PC-3 (cell line): ENCODE results near the gene GNAS. TPM values are rescaled to one million over a fixed set of nuclear protein-coding genes. Genes with fewer than 3 reads are reported as not detected.

Source experiments
- ATAC-seq: fragments of 200-7000 bp; cut with Tn5 transposase; 2 replicates; pipeline ENCODE4 v1.9.1; 2020; ENCODE audit warnings: mild to moderate bottlenecking, moderate library complexity
- BruUV-seq: library from RNA; stranded (reverse); fragments of 400-500 nt; replicated peaks from 2 replicates; lab custom pipeline; 2021; lab: Mats Ljungman, UMichigan
- CTCF ChIA-PET: fragments of 300-600 bp; sonication (Branson Sonifier 250); formaldehyde crosslinking; loops from one replicate; lab custom pipeline; 2022; ENCODE audit warnings: antibody characterized with exemption; lab: Charles Lee
- POLR2A ChIA-PET: fragments of 300-600 bp; sonication (Branson Sonifier 250); formaldehyde crosslinking; loops from one replicate; lab custom pipeline; 2022; ENCODE audit warnings: antibody characterized with exemption; ENCODE audit not compliant: unreplicated experiment; lab: Charles Lee
- DNase-seq: peaks from one replicate; pipeline ENCODE4 v3.0.0-alpha.2; 2015
- H2AFZ ChIP-seq: fragments of 300-600 bp; sonication (generic); 2 replicates; pipeline ENCODE4 v1.6.0; 2016; ENCODE audit warnings: antibody characterized with exemption, low read length
- H3F3A ChIP-seq: fragments of 300-600 bp; sonication (generic); one replicate; pipeline ENCODE4 v1.6.0; 2017; ENCODE audit warnings: antibody characterized with exemption, low read length, control low read depth, mild to moderate bottlenecking; ENCODE audit not compliant: unreplicated experiment
- H3K27ac ChIP-seq: fragments of 300-600 bp; sonication (generic); 2 replicates; pipeline ENCODE4 v1.5.1; 2016; ENCODE audit warnings: mild to moderate bottlenecking, low read length
- H3K27me3 ChIP-seq: fragments of 300-600 bp; sonication (generic); 2 replicates; pipeline ENCODE4 v1.6.1; 2016; ENCODE audit warnings: low read length, mixed read lengths
- H3K36me3 ChIP-seq: fragments of 300-600 bp; sonication (generic); 2 replicates; pipeline ENCODE4 v1.6.1; 2016; ENCODE audit warnings: low read depth, mixed run types, low read length, mixed read lengths
- H3K4me1 ChIP-seq: fragments of 300-600 bp; sonication (generic); 2 replicates; pipeline ENCODE4 v1.5.1; 2016; ENCODE audit warnings: low read length; ENCODE audit not compliant: insufficient read depth
- H3K4me2 ChIP-seq: fragments of 300-600 bp; sonication (generic); 2 replicates; pipeline ENCODE4 v1.6.0; 2016; ENCODE audit warnings: low read length
- H3K4me3 ChIP-seq: fragments of 300-600 bp; sonication (generic); 2 replicates; pipeline ENCODE4 v1.5.1; 2016; ENCODE audit warnings: mild to moderate bottlenecking, low read length, mixed read lengths
- H3K79me2 ChIP-seq: fragments of 300-600 bp; sonication (generic); 2 replicates; pipeline ENCODE4 v1.6.1; 2017; ENCODE audit warnings: low read length, mixed read lengths
- H3K9ac ChIP-seq: fragments of 300-600 bp; sonication (generic); 2 replicates; pipeline ENCODE4 v1.6.0; 2016; ENCODE audit warnings: mild to moderate bottlenecking, low read length
- H3K9me2 ChIP-seq: fragments of 300-600 bp; sonication (generic); replicated peaks from 2 replicates; pipeline ENCODE4 v1.6.1; 2016; ENCODE audit warnings: mixed run types, low read length, mixed read lengths
- H3K9me3 ChIP-seq: fragments of 300-600 bp; sonication (generic); 2 replicates; pipeline ENCODE4 v1.6.1; 2016; ENCODE audit warnings: low read length, mixed read lengths
- H4K20me1 ChIP-seq: fragments of 300-600 bp; sonication (generic); 2 replicates; pipeline ENCODE4 v1.6.1; 2016; ENCODE audit warnings: low read length, mixed read lengths
- EZH2 ChIP-seq: fragments of 300-600 bp; sonication (generic); IDR thresholded peaks from one replicate; pipeline ENCODE4 v1.6.1; 2017; ENCODE audit warnings: antibody characterized with exemption, mild to moderate bottlenecking, low read length; ENCODE audit not compliant: unreplicated experiment
- EZH2phosphoT487 ChIP-seq: fragments of 300-600 bp; sonication (generic); IDR thresholded peaks from 2 replicates; pipeline ENCODE4 v1.6.1; 2018; ENCODE audit warnings: mild to moderate bottlenecking, antibody characterized with exemption, low read length, borderline replicate concordance
- intact Hi-C: fragments of 100-400 bp; cut with micrococcal nuclease; formaldehyde crosslinking; loops from 2 replicates; pipeline ENCODE4 v1.9.0; 2023
- total RNA-seq: library from RNA; depleted of rRNA; stranded (reverse); fragments of >200 nt; gene quantifications from 2 replicates; pipeline ENCODE4 v1.2.3, GENCODE V29; 2014
- TF ChIP-seq, protein P1 (sequence below): fragments of 300-600 bp; sonication (generic); conservative IDR thresholded peaks from 2 replicates; pipeline ENCODE4 v1.5.1; 2017; ENCODE audit warnings: antibody characterized with exemption, low read depth, mild to moderate bottlenecking, low read length

GNAS gene
- total RNA-seq, 1 experiment from 2014 or later, result 694 TPM

DNA sequence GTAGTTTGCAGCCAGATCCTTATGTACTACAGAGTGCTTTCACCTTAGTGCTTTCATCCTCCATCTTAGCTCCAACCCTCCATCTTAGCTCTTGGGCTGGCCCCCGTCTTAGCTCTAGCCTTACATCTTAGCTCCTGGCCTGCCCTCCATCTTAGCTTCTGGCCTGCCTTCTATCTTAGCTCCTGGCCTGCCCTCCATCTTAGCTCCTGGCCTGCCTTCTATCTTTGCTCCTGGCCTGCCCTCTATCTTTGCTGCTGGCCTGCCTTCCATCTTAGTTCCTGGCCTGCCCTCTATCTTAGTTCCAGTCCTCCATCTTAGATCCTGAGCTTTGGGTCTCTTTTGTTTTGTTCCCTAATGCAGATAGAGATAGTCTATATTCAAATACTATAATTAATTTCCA lies 22.0 kb downstream of the GNAS start:
- intact Hi-C loops, result no loop called here
- H3K27me3 ChIP-seq, result no peaks in the 10 kb centered on the region

DNA sequence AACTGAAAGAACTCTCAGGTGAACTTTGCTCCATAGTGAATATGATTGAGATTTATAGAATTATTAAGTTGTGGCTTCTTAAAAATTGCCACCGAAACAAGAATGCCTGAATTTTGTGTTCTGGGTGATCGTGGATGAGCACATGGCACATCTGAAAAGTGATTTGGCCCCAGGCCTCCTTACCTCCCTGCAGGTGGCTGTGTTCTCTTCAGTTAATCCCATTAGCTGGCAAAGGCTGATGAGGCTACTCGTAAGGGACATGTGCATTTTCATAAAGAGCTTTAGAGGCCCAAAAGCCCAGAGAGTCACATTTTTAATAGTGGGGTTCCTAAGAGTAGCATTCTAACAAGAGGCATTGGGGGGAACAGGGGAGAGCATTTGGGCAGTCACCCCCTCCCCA lies 22.6 kb downstream of the GNAS start:
- no TSS peak for BruUV-seq
- Histone ChIP-seq H3K27me3 (no peaks in the 10 kb centered on the region), H3K9me3 (no peaks in the 10 kb centered on the region), H3K4me2 (peak overlapping the region; percentile 53), H3F3A (no peaks in the 10 kb centered on the region), H3K4me1 (peaks cover 28% of the 10 kb centered on the region), H3K79me2 (no peaks in the 10 kb centered on the region), H4K20me1 (no peaks in the 10 kb centered on the region), H3K9ac (no peak overlapping the region), H3K27ac (no peak overlapping the region), H2AFZ (peak overlapping the region; percentile 43; the same call in 1 of the 2 replicates), H3K36me3 (no peaks in the 10 kb centered on the region), H3K4me3 (peak overlapping the region; percentile 3; the same call in 1 of the 2 replicates), H3K9me2 (no peaks in the 10 kb centered on the region)
- ChIA-PET CTCF (interaction anchor here (1.0 kb wide), 1 partner anchor 101 kb away, joined by 3 read pairs; no protein-coding TSS in a partner anchor), POLR2A (no interaction called here)
- intact Hi-C loops, result no loop called here
- no peak for DNase-seq
- ATAC-seq, result no peak
- TF ChIP-seq, protein P1, sequence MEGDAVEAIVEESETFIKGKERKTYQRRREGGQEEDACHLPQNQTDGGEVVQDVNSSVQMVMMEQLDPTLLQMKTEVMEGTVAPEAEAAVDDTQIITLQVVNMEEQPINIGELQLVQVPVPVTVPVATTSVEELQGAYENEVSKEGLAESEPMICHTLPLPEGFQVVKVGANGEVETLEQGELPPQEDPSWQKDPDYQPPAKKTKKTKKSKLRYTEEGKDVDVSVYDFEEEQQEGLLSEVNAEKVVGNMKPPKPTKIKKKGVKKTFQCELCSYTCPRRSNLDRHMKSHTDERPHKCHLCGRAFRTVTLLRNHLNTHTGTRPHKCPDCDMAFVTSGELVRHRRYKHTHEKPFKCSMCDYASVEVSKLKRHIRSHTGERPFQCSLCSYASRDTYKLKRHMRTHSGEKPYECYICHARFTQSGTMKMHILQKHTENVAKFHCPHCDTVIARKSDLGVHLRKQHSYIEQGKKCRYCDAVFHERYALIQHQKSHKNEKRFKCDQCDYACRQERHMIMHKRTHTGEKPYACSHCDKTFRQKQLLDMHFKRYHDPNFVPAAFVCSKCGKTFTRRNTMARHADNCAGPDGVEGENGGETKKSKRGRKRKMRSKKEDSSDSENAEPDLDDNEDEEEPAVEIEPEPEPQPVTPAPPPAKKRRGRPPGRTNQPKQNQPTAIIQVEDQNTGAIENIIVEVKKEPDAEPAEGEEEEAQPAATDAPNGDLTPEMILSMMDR, result no peak
- TF ChIP-seq EZH2phosphoT487, result no peak

More for the DNA sequence above, 22.0 kb downstream of the GNAS start:
- DNase-seq (no peak), ATAC-seq (no peak)
- no peak overlapping the region for H3K4me2 ChIP-seq
- no peak overlapping the region for H3K27ac ChIP-seq
- no peaks in the 10 kb centered on the region for H4K20me1 ChIP-seq
- no peak overlapping the region; the same call in 1 of the 2 replicates for H2AFZ ChIP-seq
- no peaks in the 10 kb centered on the region for H3F3A ChIP-seq
- TF ChIP-seq, protein P1, result no peak
- no peak for TF ChIP-seq EZH2
- TF ChIP-seq EZH2phosphoT487, result no peak
- no TSS peak for BruUV-seq
- no peaks in the 10 kb centered on the region for H3K36me3 ChIP-seq
- no peaks in the 10 kb centered on the region for H3K79me2 ChIP-seq
- ChIA-PET POLR2A (no interaction called here), CTCF (interaction anchor here (1.0 kb wide), 1 partner anchor 101 kb away, joined by 3 read pairs; no protein-coding TSS in a partner anchor)
- no peak overlapping the region for H3K4me3 ChIP-seq
- no peaks in the 10 kb centered on the region for H3K9me3 ChIP-seq
- H3K9ac ChIP-seq, result no peak overlapping the region
- no peaks in the 10 kb centered on the region for H3K9me2 ChIP-seq
- H3K4me1 ChIP-seq, result peaks cover 28% of the 10 kb centered on the region

DNA sequence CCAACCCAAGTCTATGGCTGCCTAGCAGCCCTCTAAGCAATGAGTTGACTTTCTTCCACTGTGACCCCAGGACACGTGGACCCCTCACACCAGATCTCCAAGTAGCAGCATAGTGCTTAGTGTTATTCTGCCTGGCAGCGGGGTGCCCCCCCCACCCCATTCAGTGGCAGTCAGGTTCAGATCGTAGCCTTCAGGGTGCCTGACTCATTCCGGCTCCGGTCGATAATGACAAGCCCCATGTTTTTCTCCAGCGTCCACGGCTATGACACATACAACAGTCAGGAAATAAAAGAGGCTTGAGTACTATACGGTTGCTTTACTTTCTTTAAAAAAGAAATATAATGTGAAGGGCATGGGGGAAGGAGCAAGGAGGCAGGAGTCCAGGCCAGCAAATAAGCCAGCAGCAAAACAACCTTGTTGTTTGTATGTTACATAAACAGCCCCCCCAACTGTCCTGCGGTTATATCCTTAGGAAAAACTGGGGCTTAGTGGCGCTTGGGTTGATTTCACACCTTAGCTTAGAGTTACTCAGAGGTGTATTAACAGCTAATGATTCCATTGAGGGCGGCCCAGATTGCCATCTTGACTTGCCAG lies 23.1 kb downstream of the GNAS start:
- Histone ChIP-seq H3K79me2 (no peaks in the 10 kb centered on the region), H3K4me1 (peaks cover 24% of the 10 kb centered on the region), H3F3A (no peaks in the 10 kb centered on the region), H2AFZ (peak overlapping the region; percentile 43), H3K4me2 (peak overlapping the region; percentile 53), H3K27me3 (no peaks in the 10 kb centered on the region), H3K9me2 (no peaks in the 10 kb centered on the region), H3K9me3 (no peaks in the 10 kb centered on the region), H3K4me3 (peak overlapping the region; percentile 3; the same call in 1 of the 2 replicates), H3K27ac (peak overlapping the region; percentile 47), H3K36me3 (no peaks in the 10 kb centered on the region), H4K20me1 (no peaks in the 10 kb centered on the region), H3K9ac (no peak overlapping the region)
- POLR2A ChIA-PET, result no interaction called here
- ATAC-seq (peak; percentile 99), DNase-seq (peak; percentile 95)
- no TSS peak for BruUV-seq
- TF ChIP-seq EZH2phosphoT487 (no peak), EZH2 (no peak)
- TF ChIP-seq, protein P1, result no peak
- intact Hi-C loops, result no loop called here
- CTCF ChIA-PET, result no interaction called here
